Measurements from ENCODE around the gene SLC13A1.
"Not testable (repeated sequence)": the region's sequence is repeated elsewhere in the genome, so short reads cannot be mapped to it uniquely, and the experiment has no call there.

The SLC13A1 gene

DNA sequence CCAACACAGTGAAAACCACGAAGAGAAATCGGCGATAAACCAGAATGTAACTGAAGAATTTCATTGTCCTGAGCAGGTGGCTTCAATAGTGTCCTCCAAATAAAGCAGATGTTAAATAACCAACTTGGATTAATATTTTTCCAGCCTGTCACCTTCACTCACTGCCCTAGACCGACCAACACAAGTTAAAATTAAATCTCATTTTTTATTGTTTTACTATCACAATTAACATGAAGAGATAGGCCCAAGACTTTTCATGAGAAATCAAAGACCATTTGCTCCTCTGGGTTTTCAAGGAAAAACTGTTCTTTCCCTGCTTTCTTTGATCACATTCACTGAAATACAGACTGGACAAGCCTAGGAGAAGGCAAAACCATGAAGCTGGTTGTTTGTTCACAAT, at the start of gene SLC13A1:
Gene SLC13A1 (minus strand): TSS at position 87 of the 400 bp plus-strand sequence. CDS start 23 bp downstream, at position 64.
- DNase-seq: no peak

DNA sequence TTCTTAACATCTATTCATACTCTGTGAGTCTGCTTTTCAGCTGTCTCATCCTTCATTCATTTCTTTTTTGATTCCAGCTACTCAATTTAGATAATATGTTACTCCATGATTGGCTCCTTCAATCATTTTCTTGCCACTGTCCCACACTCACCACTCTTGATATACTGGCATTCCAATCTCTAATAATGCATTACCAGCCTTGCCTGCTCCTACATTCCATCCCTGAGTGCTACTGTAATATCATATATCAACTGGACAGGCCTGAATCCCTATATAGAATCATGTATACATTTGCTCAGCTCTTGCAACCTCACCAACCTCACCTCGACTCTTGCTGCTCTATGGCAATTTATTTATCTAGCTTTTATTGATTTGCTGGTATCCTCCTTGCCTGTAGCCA, 45.0 kb upstream of the SLC13A1 start:
- DNase-seq: no peak

DNA sequence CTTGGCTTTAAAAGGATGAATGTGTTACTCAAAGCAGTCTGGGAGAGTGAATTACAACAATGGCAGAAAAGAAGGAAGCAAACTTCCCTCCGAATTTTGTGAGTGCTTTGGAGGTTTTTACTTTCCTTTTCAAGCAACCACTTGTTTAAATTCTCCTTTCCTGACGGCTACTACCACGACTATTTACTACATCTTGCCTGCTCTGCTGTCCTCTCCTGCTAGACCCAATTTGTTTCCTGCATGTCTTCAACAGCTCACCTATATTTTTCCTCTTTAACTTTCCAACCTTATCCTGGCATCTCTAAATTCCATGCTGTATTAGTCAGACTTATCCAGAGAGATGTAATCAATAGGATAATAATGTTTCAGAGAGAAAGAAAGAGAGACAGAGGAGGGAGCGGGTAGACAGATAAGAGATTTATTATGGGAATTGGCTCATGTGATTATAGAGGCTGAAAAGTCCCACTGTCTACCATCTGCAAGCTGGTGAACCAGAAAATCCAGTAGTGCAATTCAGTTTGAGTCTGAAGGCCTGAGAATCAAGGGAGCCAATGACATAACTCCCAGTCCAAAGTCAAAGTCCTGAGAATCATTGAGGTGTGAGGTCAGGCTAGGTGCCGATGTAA, 42.8 kb upstream of the SLC13A1 start:
- DNase-seq: no peak

DNA sequence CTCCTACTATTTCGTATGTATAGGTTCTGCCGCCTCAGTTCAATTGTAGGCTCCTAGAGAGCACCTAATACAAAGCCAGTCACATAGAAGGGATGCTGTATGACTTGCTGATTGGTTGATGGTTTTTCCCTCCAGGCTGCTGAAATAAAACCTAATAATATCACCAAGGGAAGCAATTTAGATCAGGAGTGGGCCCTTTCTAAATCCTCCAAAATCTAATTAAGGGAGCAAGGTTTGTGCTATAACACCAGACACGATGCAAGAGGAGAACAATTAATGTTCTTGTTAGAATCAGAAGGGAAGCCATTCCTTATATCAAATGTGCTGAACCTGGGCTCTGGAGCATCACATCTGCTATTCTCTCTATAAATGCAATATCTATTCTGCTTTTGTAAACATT, 42.0 kb upstream of the SLC13A1 start:
- DNase-seq: no peak

GRCh38 chr7:123231021-123232000, 31.5 kb upstream of the SLC13A1 start:
- DNase-seq: no peak

DNA sequence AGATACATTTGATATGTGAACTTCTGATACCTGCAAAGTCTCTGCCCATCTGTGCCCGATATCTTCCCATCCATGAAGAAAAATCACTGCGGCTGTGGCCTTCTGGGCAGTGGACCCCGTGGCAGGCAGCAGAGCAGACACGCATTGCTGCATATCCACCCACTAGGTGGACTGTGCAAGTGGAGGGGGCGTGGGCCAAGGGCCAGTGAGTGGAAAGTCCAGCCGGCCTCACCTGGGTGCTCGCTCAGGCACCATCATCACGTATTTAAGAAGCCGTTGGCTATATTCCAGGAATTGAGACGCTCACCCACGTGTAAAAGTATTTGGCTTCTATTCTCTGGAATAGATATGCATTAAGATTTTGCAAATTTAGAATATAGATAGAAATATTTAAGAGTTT, 30.8 kb upstream of the SLC13A1 start:
- no peak for DNase-seq

GRCh38 chr7:123230147-123230546, 30.4 kb upstream of the SLC13A1 start:
- no peak for DNase-seq

DNA sequence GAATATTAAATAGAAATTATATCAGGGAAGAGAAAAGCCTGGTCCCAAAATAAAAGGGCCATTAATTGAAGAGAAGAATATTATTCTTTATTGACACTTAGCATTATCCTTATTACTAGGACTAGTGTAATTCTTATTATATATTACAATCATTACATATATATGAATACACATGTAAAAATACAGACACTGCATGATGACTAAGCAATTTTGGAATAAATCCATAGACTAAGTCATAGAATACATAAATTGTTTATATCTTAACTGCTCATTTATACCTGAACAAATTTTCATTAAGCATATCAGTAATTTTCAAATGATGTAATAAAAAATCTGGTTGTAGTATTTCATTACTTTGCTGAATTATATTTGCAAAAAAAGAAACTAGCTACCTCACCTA, 29.7 kb upstream of the SLC13A1 start:
- DNase-seq: no peak

GRCh38 chr7:123227666-123228065, 27.9 kb upstream of the SLC13A1 start:
- DNase-seq: not testable (repeated sequence)

- DNase-seq: no peak
Measured at GRCh38 chr7:123220396-123220795, 20.6 kb upstream of the SLC13A1 start.

DNA sequence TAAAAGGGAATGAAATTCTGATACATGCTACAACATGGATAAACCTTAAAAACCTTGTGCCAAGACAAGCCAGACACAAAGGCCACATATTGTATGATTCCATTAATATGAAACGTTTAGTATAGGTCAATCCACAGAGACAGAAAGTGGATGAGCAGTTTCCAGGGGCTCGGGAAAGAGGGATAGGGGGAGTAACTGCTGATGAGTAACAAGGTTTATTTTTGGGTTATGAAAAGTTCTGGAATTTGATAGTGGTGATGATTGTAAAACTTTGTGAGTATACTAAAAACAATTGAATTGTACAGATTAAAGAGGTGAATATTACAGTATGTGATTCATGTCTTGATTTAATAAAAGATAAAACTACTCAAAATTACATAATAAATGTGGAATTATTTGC, 19.1 kb upstream of the SLC13A1 start:
- no peak for DNase-seq

DNA sequence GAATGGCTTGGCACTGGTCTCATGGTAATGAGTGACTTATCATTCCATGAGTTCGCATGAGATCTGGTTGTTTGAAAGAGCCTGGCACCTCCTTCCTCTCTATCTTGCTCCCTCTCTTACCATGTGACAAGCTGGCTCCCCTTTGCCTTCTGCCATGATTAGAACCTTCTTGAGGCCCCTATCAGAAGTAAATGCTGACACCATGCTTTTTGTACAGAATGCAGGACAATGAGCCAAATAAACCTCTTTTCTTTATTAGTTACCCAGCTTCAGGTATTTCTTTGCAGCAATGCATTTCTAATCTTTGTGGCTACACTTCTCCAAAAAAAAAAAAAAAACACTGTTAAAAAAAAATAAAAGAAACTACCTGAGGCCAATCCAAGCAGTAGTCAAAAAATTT, 17.1 kb upstream of the SLC13A1 start:
- no peak for DNase-seq

GRCh38 chr7:123215350-123215749, 15.6 kb upstream of the SLC13A1 start:
- no peak for DNase-seq

DNA sequence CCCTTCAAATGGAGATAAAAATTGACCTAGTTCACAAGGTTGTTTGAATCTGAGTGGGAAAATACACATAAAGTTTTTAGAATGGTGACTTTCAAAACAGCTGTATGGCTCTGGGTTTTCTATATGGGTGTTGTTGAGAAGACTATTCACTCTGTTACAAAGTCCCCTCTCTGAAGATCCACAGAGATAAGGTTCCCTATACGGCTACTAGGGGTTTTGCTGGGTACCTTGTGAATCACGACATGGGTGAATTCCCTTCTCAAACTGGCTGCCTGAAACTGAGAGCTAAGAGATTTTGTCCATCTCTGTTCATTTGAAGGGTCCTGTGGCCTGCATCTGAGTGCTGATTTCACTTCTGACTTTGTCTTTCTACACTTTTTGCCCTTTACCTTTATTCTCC, 11.8 kb upstream of the SLC13A1 start:
- DNase-seq: no peak

DNA sequence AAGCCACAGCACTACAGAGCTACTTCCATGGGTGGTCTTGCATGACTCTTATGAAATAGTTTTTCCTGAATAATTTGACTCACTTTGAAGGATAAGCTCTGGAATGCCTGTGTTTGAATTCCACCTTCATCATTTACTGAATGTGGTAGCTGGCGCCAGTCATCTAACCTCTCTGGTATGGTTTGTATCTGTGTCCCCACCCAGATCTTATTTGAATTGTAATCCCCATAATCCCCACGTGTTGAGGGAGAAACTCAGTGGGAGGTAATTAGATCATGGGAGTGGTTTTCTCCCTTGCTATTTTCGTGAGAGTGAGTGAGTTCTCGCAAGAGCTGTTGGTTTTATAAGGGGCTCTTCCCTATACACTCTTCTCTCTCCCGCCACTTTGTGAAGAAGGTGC, 11.2 kb upstream of the SLC13A1 start:
- no peak for DNase-seq

- DNase-seq: no peak
Measured at GRCh38 chr7:123209786-123210185, 10.0 kb upstream of the SLC13A1 start.

DNA sequence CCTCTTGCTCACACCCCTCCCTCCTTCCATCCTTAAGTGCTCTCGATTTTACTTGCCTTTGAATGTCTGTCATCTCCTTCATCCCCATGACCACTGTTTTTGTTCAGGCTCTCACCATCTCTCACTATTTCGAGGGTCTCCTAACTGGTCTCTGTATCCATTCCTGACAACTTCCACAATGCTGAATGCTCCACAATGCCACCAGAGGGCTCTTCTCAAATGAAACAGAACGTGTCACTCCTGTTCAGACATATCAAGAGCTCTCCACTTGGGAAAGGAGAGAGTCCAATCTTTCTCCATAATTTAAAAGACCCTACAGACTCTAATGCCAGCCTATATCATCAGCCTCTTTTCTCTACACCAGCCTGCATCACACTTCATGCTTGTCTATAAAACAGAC, 9.0 kb upstream of the SLC13A1 start:
- no peak for DNase-seq

DNA sequence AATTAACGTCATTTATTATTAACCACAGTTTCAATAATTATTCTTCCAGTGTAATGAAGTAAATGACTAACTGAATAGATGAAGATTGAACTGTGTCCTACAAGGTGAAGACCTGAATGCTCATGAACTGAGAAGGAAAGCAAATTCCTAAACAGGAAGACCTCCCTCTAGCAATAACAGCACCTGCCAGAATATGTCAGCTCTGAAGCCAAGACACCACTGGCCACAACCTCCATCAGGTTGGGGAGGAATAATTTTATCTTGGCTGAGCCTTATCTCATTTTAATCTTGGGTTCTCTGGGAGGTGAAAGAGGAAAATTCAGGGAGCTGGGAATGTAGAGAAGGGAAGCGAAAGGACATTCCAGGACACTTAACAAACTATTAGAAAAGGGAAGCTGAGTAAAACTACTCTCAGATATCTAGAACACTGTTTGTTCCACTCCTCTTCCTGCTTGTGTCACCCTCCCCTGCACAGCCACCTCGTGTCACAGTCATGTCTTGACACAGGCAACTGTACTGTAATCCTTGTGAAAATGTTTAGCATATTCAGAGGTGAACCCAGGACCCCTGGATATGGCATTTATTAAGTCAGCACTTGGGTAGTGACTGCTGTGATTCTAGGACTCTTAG, 4.6 kb upstream of the SLC13A1 start:
- no peak for DNase-seq

DNA sequence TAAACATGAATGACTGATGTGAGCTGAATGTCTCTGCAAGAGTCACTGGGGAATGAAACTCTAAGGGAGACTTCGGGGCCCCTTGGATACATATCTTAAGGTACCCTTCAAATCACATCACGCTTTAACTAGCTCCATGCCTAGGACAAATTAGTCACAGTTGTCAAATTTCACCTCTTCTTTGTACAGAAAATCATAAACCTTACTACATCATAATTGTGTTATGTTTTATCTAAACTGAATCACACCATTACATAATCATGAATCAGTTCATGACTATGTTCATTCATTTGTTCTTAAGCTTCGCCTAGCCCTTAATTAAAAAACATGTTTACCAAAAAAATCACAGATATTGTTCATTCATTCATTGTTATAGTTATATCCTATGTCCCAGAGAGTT, 2.1 kb upstream of the SLC13A1 start:
- no peak for DNase-seq

DNA sequence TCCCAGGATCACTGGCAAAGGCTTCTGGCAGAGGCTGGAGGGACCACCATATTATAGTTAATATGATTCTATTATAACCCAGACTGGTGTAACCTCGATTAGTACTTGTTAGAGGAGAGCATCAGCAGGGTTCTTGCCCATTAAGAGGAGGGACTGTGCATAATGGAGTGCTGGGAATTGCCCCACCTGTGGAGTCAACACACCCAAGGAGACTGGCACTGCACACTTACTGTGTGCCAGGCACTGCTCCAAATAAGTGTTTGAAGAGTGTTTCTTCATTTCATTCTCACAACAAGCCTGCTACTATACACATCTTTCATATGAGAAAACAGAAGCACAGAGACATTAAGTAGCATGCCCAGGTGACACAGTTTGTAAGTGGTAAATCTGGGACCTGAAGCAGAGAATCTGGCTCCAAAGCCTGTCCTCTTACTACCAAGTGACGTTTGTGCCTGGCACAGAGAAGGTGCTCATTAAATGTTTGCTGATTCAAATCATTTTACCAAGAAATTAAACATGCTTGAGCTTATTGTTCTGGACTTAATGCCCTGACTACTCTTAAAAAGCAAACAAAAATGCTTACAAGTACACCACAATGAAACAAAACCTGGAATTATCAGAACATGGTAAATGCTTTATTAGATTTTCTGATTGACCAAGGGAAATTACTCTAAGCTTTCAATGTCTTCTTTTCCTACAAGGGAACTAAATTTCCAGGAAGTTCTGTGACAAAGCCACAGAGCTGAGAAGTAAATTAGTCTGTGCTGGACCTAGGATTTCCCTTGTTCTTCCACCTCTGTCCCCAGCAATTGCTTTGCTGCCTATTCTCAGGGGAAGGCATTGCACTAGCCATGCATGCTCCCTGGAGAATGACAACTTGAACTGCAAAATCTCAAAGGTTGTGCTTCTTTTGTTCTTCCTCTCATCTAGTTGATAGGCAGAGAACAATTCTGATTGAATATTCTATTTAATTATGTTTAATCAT, 809 bp downstream of the SLC13A1 start:
- no peak for DNase-seq

DNA sequence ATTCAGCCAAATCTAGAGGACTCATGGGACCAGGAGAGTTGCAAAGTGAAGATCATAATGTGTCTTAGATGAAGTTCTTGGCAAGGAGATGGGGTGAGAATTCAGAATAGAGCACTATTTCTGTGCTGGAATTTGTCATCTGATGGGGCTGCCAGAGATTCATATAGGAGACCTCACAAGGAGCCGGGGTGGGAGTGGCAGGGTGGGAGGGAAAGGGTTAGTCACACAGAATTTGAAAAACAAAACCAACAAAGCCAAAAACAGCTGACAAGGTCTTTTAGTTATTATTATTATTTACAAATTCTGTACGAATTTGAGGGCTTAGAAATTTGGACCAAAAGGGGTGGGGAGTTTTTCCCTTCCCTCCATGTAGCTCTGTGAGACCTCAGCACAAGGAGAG, 1.7 kb downstream of the SLC13A1 start:
- no peak for DNase-seq

Data from hypothalamus (tissue), 51 donors.